Ovary (tissue), 9 donors: Measurements from ENCODE around the gene COL8A1. TPM values are rescaled to one million over a fixed set of nuclear protein-coding genes. Genes with fewer than 3 reads are reported as not detected.

Experiments
- DNase-seq, 5 donors: peaks; one replicate each; pipeline ENCODE4 v3.0.0-alpha.2; 2019 to 2020
- H3K27ac ChIP-seq, 2 donors: fragments of 200-600 bp; one replicate each; pipeline versions ENCODE4 v1.5.1 to v1.8.0; 2019 to 2022
- H3K27me3 ChIP-seq: fragments of 200-600 bp; one replicate; pipeline ENCODE4 v1.8.0; 2022
- H3K36me3 ChIP-seq: fragments of 200-600 bp; sonication (generic); one replicate; pipeline ENCODE4 v1.5.1; 2019
- H3K4me1 ChIP-seq: one replicate; pipeline ENCODE4 v1.8.1; 2013; ENCODE audit warnings: mild to moderate bottlenecking, moderate library complexity; ENCODE audit not compliant: insufficient read depth
- H3K4me3 ChIP-seq: fragments of 200-600 bp; sonication (generic); one replicate; pipeline ENCODE4 v1.5.1; 2017
- H3K9me3 ChIP-seq, 2 donors: fragments of 200-600 bp in 1 of 2; sonication (generic) in 1 of 2; one replicate each; pipeline versions ENCODE4 v1.5.1 to v1.8.1; 2013 to 2019; ENCODE audit warnings: mild to moderate bottlenecking in 1 of 2, moderate library complexity in 1 of 2
- CTCF ChIP-seq, 3 donors: fragments of 450-650 bp in 2 of 3; fragments of 200-600 bp in 1 of 3; IDR thresholded peaks; one replicate each; pipeline versions ENCODE4 v1.5.1 to v1.8.0; 2016 to 2022; ENCODE audit warnings: antibody characterized with exemption in 3 of 3, mild to moderate bottlenecking in 1 of 3
- EP300 ChIP-seq: sonication (generic); formaldehyde crosslinking; IDR thresholded peaks from one replicate; pipeline ENCODE4 v1.6.1; 2017; ENCODE audit warnings: antibody characterized with exemption
- POLR2A ChIP-seq: fragments of 450-650 bp; IDR thresholded peaks from one replicate; pipeline ENCODE4 v1.6.1; 2017; ENCODE audit warnings: antibody characterized with exemption, mild to moderate bottlenecking, moderate library complexity
- WGBS, 3 donors: extraction: QIAGEN DNeasy Blood & Tissue Kit in 1 of 3; methylation state at CpG; one replicate each; pipeline versions ENCODE4 v1.1.5 to v1.1.7; 2013 to 2017; 5-methylcytosine and 5-hydroxymethylcytosine counted together
- intact Hi-C, 4 donors: fragments of 100-400 bp; cut with DNase I; formaldehyde crosslinking; loops; one replicate each; pipeline versions ENCODE4 v1.11.0 to v1.15.1; 2022 to 2023
- polyA plus RNA-seq, 2 donors: library from polyadenylated mRNA; stranded (reverse); fragments of 200-250 nt in 1 of 2; fragments of 350-450 nt in 1 of 2; fragmentation: Illumina TruSeq in 1 of 2; extraction: RNeasy Lipid Tissue Mini Kit (QIAGEN cat#74804) in 1 of 2; gene quantifications; one replicate each; pipeline ENCODE4 v1.2.3, GENCODE V29; 2013 to 2014
- total RNA-seq, 7 donors: library from RNA; depleted of rRNA in 2 of 7; stranded (reverse); fragments of >200 nt in 2 of 7; fragmentation: NEBNext Ultra II Directional in 3 of 7; extraction: Animal tissue kit (Norgen Biotek cat#: 25700) in 3 of 7; gene quantifications; one replicate each; pipeline versions ENCODE4 v1.1.0 to v1.2.4, GENCODE V29; 2016 to 2023
- donor health status: DM: no; HTN: no; CAD: no; lungs with moderate emphysema.
- donor health status: DM: no; HTN: no; CAD: no.
- donor health status: Bipolar disorder and iron deficiency.
- donor health status: DM: yes; HTN: yes; CAD: no.
- donor health status: DM: no; HTN: no; CAD: no.
- donor health status: DM: yes; HTN: yes; CAD: no.

COL8A1 gene
- total and polyA plus RNA-seq, 9 donors: 2.0 to 37.2 (median 11.9) TPM

DNA sequence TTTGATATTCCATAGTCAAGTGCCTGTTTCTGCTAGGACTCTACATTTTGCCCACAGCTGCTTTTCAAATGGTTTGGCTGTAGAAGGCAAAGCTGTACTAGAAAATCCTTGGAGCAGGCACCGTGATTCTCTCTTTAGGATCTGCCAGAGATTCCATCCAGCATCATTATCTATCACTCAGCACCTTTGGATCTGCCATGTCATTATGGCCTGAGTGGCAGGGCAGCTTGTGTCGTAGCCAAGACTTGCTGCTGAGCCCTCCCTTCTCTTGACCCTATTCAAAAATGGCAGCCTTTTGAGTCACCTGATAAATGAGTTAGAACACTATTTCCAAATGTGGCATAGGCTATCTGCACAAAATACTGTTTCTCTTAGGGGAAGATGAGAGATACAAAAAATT, 171.2 kb downstream of the COL8A1 start:
- no peak for DNase-seq
- no peak overlapping the region for H3K4me3 ChIP-seq
- H3K9me3 ChIP-seq: peaks cover 0 to 3% of the 10 kb centered on the region in 2 donors
- no peaks in the 10 kb centered on the region for H3K27me3 ChIP-seq
- H3K27ac ChIP-seq: no peak overlapping the region
- WGBS, 3 donors: 87 to 91% (median 90%) methylated on average over 2 of the region's 2 CpGs
- H3K36me3 ChIP-seq: no peaks in the 10 kb centered on the region
- no peaks in the 10 kb centered on the region for H3K4me1 ChIP-seq
- intact Hi-C loops: no loop called here
- no peak for TF ChIP-seq CTCF (IDR thresholded peaks at IDR 0.05)
- TF ChIP-seq POLR2A: no peak
- no peak for TF ChIP-seq EP300

DNA sequence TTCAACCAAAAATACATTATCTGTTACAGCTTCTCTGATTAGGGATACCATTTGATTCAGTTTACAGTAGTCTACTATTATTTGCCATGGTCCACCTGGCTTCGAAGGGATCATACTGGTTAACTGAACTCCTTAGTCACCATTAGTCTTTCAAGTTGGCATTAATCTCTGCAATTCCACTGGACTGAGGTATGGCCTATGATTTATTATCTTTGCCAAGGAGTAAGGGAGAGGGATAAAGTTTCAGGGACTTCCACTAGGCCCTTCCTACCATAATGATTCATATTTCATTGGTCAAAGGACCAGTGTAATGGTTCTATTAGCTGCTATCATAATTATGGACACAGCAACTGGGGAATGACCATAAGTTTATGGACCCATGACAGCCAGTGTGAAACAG, 172.0 kb downstream of the COL8A1 start:
- no peaks in the 10 kb centered on the region for H3K4me1 ChIP-seq
- 78 to 86% (median 85%) methylated on average over 1 of the region's 1 CpG for WGBS, 3 donors
- intact Hi-C loops: loop anchor here in 1 of 4 donors (5.0 kb wide), 1 partner anchor 1577 kb away; no protein-coding TSS in a partner anchor
- no peak for DNase-seq
- H3K27me3 ChIP-seq: no peaks in the 10 kb centered on the region
- no peak for TF ChIP-seq CTCF (IDR thresholded peaks at IDR 0.05)
- TF ChIP-seq EP300: no peak
- TF ChIP-seq POLR2A: no peak
- H3K9me3 ChIP-seq: no peaks in the 10 kb centered on the region
- no peak overlapping the region for H3K4me3 ChIP-seq
- no peak overlapping the region for H3K27ac ChIP-seq
- H3K36me3 ChIP-seq: no peaks in the 10 kb centered on the region

DNA sequence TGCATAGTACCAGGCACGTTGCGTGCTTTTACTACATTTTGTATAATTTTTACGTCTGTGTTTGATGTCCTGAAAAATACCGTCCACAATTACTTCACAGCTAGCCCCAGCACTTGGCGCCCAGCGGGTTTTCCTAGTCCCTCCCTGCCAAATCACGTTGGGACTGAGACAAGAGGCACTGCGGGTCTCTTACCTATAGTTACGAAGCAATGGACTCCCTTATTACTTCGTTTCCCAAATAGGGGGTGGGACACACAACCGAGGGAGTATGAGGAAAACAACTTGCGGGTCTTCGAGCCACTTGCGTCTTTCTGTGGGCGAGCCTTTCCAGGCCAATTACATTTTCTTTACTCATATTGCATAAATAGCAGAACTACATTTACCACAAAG, 178.6 kb downstream of the COL8A1 start:
- Histone ChIP-seq H3K27ac (peak overlapping the region; percentile 70 to 89), H3K27me3 (no peaks in the 10 kb centered on the region), H3K4me1 (no peaks in the 10 kb centered on the region), H3K4me3 (peak overlapping the region; percentile 74), H3K9me3 (no peaks in the 10 kb centered on the region), H3K36me3 (no peaks in the 10 kb centered on the region)
- TF ChIP-seq POLR2A: no peak
- TF ChIP-seq EP300: no peak
- no peak for TF ChIP-seq CTCF (IDR thresholded peaks at IDR 0.05)
- WGBS, 3 donors: 1 to 2% (median 2%) methylated on average over 14 to 15 of the region's 15 CpGs
- intact Hi-C loops: no loop called here
- peak in 3 of 5 donors; percentile 20 to 44 (median 33) for DNase-seq

GRCh38 chr3:99817437-99818240, 179.2 kb downstream of the COL8A1 start, which contains the start of gene CMSS1:
Gene CMSS1, plus strand, starts transcription at chr3:99817862.
- Histone ChIP-seq H3K27me3 (no peaks in the 10 kb centered on the region), H3K9me3 (no peaks in the 10 kb centered on the region), H3K4me1 (no peaks in the 10 kb centered on the region), H3K36me3 (no peaks in the 10 kb centered on the region), H3K4me3 (peak within 1 kb of the TSS; percentile 74), H3K27ac (peak within 1 kb of the TSS; percentile 70 to 89)
- peak; percentile 93 to 97 (median 96) for DNase-seq
- 0% methylated on average over 60 of the region's 60 CpGs for WGBS, 3 donors
- intact Hi-C loops: no loop called here
- TF ChIP-seq EP300: no peak
- peak in 1 of 3 donors; percentile 57 for TF ChIP-seq CTCF (IDR thresholded peaks at IDR 0.05)
- peak; percentile 75 for TF ChIP-seq POLR2A
